Vagina (tissue), 2 donors: ENCODE measurements around the gene WDR70.
"Not testable (repeated sequence)": the region's sequence is repeated elsewhere in the genome, so short reads cannot be mapped to it uniquely, and the experiment has no call there.

ENCODE experiments used
- POLR2A ChIP-seq, 2 donors: fragments of 450-650 bp; IDR thresholded peaks; one replicate each; pipeline ENCODE4 v1.6.1; 2017; ENCODE audit warnings: antibody characterized with exemption in 2 of 2, mild to moderate bottlenecking in 2 of 2, moderate library complexity in 2 of 2
- TF ChIP-seq, protein P1 (sequence below), 3 experiments: fragments of 450-650 bp in 2 of 3; fragments of 200-600 bp in 1 of 3; sonication (generic) in 1 of 3; IDR thresholded peaks; one replicate each; pipeline ENCODE4 v1.5.1; 2017 to 2019; ENCODE audit warnings: antibody characterized with exemption in 3 of 3, mild to moderate bottlenecking in 2 of 3, moderate library complexity in 2 of 3

DNA sequence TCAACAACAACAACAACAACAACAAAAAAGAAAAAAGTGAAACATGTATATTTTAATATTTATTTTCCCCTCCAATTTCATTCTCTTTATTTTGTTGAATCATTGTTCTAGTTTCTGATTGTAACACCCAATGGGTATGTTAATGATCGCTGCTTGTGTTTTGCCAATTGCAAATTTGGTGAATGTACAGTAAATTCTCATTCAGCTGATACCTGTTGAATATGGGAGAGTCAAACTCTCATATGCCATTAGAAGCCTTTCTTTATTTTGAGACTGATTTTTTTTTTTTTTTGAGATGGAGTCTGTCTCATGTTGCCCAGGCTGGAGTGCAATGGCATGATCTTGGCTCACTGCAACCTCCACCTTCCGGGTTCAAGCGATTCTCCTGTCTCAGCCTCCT, 72.9 kb downstream of the WDR70 start:
- TF ChIP-seq, protein P1, sequence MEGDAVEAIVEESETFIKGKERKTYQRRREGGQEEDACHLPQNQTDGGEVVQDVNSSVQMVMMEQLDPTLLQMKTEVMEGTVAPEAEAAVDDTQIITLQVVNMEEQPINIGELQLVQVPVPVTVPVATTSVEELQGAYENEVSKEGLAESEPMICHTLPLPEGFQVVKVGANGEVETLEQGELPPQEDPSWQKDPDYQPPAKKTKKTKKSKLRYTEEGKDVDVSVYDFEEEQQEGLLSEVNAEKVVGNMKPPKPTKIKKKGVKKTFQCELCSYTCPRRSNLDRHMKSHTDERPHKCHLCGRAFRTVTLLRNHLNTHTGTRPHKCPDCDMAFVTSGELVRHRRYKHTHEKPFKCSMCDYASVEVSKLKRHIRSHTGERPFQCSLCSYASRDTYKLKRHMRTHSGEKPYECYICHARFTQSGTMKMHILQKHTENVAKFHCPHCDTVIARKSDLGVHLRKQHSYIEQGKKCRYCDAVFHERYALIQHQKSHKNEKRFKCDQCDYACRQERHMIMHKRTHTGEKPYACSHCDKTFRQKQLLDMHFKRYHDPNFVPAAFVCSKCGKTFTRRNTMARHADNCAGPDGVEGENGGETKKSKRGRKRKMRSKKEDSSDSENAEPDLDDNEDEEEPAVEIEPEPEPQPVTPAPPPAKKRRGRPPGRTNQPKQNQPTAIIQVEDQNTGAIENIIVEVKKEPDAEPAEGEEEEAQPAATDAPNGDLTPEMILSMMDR (IDR thresholded peaks at IDR 0.05), result not testable (repeated sequence)
- not testable (repeated sequence) for TF ChIP-seq POLR2A (IDR thresholded peaks at IDR 0.05)
